Neural cell (in vitro differentiated cells): ENCODE measurements around the gene SYCN.

Source experiments
- CTCF ChIP-seq: fragments of 450-650 bp; IDR thresholded peaks from 2 replicates; pipeline ENCODE4 v1.5.1; 2014; ENCODE audit warnings: antibody characterized with exemption, mild to moderate bottlenecking, moderate library complexity; ENCODE audit not compliant: poor library complexity, severe bottlenecking
- EP300 ChIP-seq: fragments of 450-650 bp; conservative IDR thresholded peaks from 2 replicates; pipeline ENCODE4 v1.6.1; 2014; ENCODE audit warnings: antibody characterized with exemption, mild to moderate bottlenecking, moderate library complexity; ENCODE audit not compliant: poor library complexity, severe bottlenecking
- EZH2 ChIP-seq: fragments of 200-600, 300-800 bp; shearing (Covaris generic), sonication (generic); IDR thresholded peaks from 2 replicates; pipeline ENCODE4 v1.6.1; 2014; ENCODE audit warnings: antibody characterized with exemption, low read length, borderline replicate concordance, mild to moderate bottlenecking; ENCODE audit not compliant: insufficient read depth, poor library complexity, severe bottlenecking
- POLR2AphosphoS5 ChIP-seq: IDR thresholded peaks from 2 replicates; pipeline ENCODE4 v1.6.1; 2012
- SMC3 ChIP-seq: fragments of 450-650 bp; conservative IDR thresholded peaks from 2 replicates; pipeline ENCODE4 v1.6.1; 2014; ENCODE audit warnings: antibody characterized with exemption, mild to moderate bottlenecking, moderate library complexity; ENCODE audit not compliant: poor library complexity
- TF ChIP-seq, protein P1 (sequence below): IDR thresholded peaks from 2 replicates; pipeline ENCODE4 v1.6.1; 2012; ENCODE audit warnings: borderline replicate concordance

DNA sequence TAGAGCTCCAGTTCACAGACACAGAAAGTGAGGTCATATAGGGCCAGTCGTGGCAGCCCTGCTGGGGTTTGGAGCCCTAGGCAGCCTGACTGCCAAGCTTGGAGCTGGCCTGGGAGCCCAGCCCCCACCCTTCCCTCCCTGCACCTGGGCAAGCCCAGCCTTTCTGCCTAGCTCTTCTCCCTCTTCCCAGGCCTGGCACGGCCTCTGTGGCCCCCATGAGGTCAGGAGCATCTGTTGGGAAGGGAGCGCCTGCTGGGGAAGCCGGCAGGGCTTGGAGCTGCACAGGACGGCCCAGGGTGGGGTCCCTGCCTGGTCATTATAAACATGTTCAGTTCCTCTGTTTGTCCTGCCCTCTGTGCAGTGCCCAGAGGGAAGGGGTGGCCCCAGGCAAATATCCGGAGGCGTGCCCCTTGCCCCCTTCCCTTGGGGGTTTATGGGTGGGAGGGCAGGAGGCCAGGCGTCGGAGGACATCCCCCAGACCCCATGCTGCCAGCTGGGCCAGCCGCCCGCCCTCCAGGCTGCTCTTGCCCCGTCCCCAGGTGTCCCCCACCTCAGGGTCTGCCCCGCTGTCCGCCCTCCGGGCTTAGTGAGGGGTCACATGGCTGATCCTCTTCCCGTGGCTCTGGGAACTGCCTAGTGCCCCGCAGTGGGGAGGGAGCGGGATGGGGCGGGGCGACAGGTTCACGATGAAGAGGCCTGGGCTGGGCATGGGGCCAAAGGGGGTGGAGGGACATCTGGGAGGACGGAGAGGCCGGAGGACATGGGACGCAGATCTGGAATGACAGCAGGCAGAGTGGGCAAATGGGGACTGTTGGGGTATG, 37.3 kb downstream of the SYCN start:
- no peak for TF ChIP-seq EZH2
- no peak for TF ChIP-seq CTCF
- TF ChIP-seq EP300: no peak
- TF ChIP-seq POLR2AphosphoS5: no peak
- no peak for TF ChIP-seq SMC3
- TF ChIP-seq, protein P1, sequence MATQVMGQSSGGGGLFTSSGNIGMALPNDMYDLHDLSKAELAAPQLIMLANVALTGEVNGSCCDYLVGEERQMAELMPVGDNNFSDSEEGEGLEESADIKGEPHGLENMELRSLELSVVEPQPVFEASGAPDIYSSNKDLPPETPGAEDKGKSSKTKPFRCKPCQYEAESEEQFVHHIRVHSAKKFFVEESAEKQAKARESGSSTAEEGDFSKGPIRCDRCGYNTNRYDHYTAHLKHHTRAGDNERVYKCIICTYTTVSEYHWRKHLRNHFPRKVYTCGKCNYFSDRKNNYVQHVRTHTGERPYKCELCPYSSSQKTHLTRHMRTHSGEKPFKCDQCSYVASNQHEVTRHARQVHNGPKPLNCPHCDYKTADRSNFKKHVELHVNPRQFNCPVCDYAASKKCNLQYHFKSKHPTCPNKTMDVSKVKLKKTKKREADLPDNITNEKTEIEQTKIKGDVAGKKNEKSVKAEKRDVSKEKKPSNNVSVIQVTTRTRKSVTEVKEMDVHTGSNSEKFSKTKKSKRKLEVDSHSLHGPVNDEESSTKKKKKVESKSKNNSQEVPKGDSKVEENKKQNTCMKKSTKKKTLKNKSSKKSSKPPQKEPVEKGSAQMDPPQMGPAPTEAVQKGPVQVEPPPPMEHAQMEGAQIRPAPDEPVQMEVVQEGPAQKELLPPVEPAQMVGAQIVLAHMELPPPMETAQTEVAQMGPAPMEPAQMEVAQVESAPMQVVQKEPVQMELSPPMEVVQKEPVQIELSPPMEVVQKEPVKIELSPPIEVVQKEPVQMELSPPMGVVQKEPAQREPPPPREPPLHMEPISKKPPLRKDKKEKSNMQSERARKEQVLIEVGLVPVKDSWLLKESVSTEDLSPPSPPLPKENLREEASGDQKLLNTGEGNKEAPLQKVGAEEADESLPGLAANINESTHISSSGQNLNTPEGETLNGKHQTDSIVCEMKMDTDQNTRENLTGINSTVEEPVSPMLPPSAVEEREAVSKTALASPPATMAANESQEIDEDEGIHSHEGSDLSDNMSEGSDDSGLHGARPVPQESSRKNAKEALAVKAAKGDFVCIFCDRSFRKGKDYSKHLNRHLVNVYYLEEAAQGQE: no peak
